Measurements from ENCODE around the gene ZFP36.
"Not testable (repeated sequence)": the region's sequence is repeated elsewhere in the genome, so short reads cannot be mapped to it uniquely, and the experiment has no call there.

Gene ZFP36

GRCh38 chr19:39406656-39407409 is at the start of gene ZFP36:
TSS of gene ZFP36 (plus strand) at chr19:39406847. CDS start at chr19:39406905, 58 bp downstream.
- DNase-seq (ENCODE audit: low read depth) = peak; percentile 56

- no peak for DNase-seq (ENCODE audit: low read depth)
These were observed 47.6 kb upstream of the ZFP36 start for GRCh38 chr19:39359026-39359425.

- DNase-seq (ENCODE audit: low read depth) = no peak
These were observed 46.0 kb upstream of the ZFP36 start for GRCh38 chr19:39360599-39360998.

GRCh38 chr19:39362682-39363657 is 43.7 kb upstream of the ZFP36 start:
- DNase-seq (ENCODE audit: low read depth) = no peak

GRCh38 chr19:39363901-39364457 is 42.7 kb upstream of the ZFP36 start:
- DNase-seq (ENCODE audit: low read depth) = no peak

GRCh38 chr19:39365531-39365930 is 41.1 kb upstream of the ZFP36 start:
- DNase-seq (ENCODE audit: low read depth) = no peak

- DNase-seq (ENCODE audit: low read depth) = no peak
These were observed 37.4 kb upstream of the ZFP36 start for GRCh38 chr19:39369200-39369599.

GRCh38 chr19:39370735-39371134 is 35.9 kb upstream of the ZFP36 start:
- no peak for DNase-seq (ENCODE audit: low read depth)

GRCh38 chr19:39372047-39372802 is 34.4 kb upstream of the ZFP36 start:
- no peak for DNase-seq (ENCODE audit: low read depth)

- no peak for DNase-seq (ENCODE audit: low read depth)
These were observed 33.7 kb upstream of the ZFP36 start for GRCh38 chr19:39372941-39373340.

GRCh38 chr19:39375929-39376328 is 30.7 kb upstream of the ZFP36 start:
- DNase-seq (ENCODE audit: low read depth) = no peak

GRCh38 chr19:39377373-39378362 is 29.0 kb upstream of the ZFP36 start:
- DNase-seq (ENCODE audit: low read depth) = no peak

- not testable (repeated sequence) for DNase-seq (ENCODE audit: low read depth)
These were observed 27.3 kb upstream of the ZFP36 start for GRCh38 chr19:39379366-39379765.

GRCh38 chr19:39379865-39380396 is 26.7 kb upstream of the ZFP36 start:
- DNase-seq (ENCODE audit: low read depth) = no peak

GRCh38 chr19:39380521-39381502 is 25.8 kb upstream of the ZFP36 start:
- no peak for DNase-seq (ENCODE audit: low read depth)

GRCh38 chr19:39381910-39382611 is 24.6 kb upstream of the ZFP36 start:
- no peak for DNase-seq (ENCODE audit: low read depth)

- no peak for DNase-seq (ENCODE audit: low read depth)
These were observed 23.4 kb upstream of the ZFP36 start for GRCh38 chr19:39382991-39383828.

Measured in CMK (cell line).